Smooth muscle cell (in vitro differentiated cells): ENCODE data around the gene MINDY1. TPM values are rescaled to one million over a fixed set of nuclear protein-coding genes. Genes with fewer than 3 reads are reported as not detected.

Experiments
- DNase-seq: peaks from one replicate; lab custom pipeline; 2025; ENCODE audit not compliant: unreplicated experiment; lab: John Stamatoyannopoulos, UW
- H2AFZ ChIP-seq: fragments of 200-600 bp; sonication (generic); 2 replicates; pipeline ENCODE4 v1.6.0; 2016; ENCODE audit warnings: antibody characterized with exemption, low read depth, mild to moderate bottlenecking
- H3F3A ChIP-seq: fragments of 200-600 bp; sonication (generic); 2 replicates; pipeline ENCODE4 v1.6.0; 2017; ENCODE audit warnings: antibody characterized with exemption, low read depth
- H3K27ac ChIP-seq: fragments of 200-600 bp; sonication (generic); 2 replicates; pipeline ENCODE4 v1.5.1; 2016; ENCODE audit warnings: low read depth, mild to moderate bottlenecking
- H3K27me3 ChIP-seq: fragments of 200-600 bp; sonication (generic); 2 replicates; pipeline ENCODE4 v1.6.1; 2016; ENCODE audit warnings: low read depth, mild to moderate bottlenecking
- H3K36me3 ChIP-seq: fragments of 200-600 bp; sonication (generic); 2 replicates; pipeline ENCODE4 v1.5.1; 2016; ENCODE audit warnings: low read depth
- H3K4me1 ChIP-seq: fragments of 200-600 bp; sonication (generic); 2 replicates; pipeline ENCODE4 v1.5.1; 2016; ENCODE audit warnings: low read depth
- H3K4me2 ChIP-seq: fragments of 200-600 bp; sonication (generic); 2 replicates; pipeline ENCODE4 v1.6.0; 2016; ENCODE audit warnings: mild to moderate bottlenecking
- H3K4me3 ChIP-seq: fragments of 200-600 bp; sonication (generic); 2 replicates; pipeline ENCODE4 v1.5.1; 2016; ENCODE audit warnings: mild to moderate bottlenecking
- H3K79me2 ChIP-seq: fragments of 200-600 bp; sonication (generic); 2 replicates; pipeline ENCODE4 v1.6.0; 2016; ENCODE audit warnings: low read depth, mild to moderate bottlenecking
- H3K9ac ChIP-seq: fragments of 200-600 bp; sonication (generic); 2 replicates; pipeline ENCODE4 v1.6.0; 2016; ENCODE audit warnings: low read depth
- H3K9me3 ChIP-seq: fragments of 200-600 bp; sonication (generic); replicated peaks from 2 replicates; pipeline ENCODE4 v1.5.1; 2016; ENCODE audit warnings: low read depth
- H4K20me1 ChIP-seq: fragments of 200-600 bp; sonication (generic); 2 replicates; pipeline ENCODE4 v1.6.0; 2016; ENCODE audit warnings: low read depth
- WGBS: methylation state at CpG from one replicate; pipeline ENCODE4 v1.1.7; 2016; ENCODE audit warnings: low lambda C conversion rate; 5-methylcytosine and 5-hydroxymethylcytosine counted together
- polyA plus RNA-seq: library from polyadenylated mRNA; unstranded; fragments of >200 nt; fragmentation: Nextera tagmentation; extraction: Ambion mirVana; gene quantifications from 2 replicates; pipeline ENCODE4 v1.2.1, GENCODE V29; 2016
- total RNA-seq: library from RNA; depleted of rRNA; stranded (reverse); fragments of >200 nt; gene quantifications from 2 replicates; pipeline ENCODE4 v1.2.3, GENCODE V29; 2014
- TF ChIP-seq, protein P1 (sequence below): fragments of 200-600 bp; sonication (generic); IDR thresholded peaks from 2 replicates; pipeline ENCODE4 v1.5.1; 2017; ENCODE audit warnings: borderline replicate concordance, mild to moderate bottlenecking, antibody characterized with exemption; ENCODE audit not compliant: insufficient read depth, poor library complexity, severe bottlenecking

Gene MINDY1
- total and polyA plus RNA-seq, 2 experiments from 2014 or later: 2.4 to 3.2 TPM

- Histone ChIP-seq H3K79me2 (no peaks in the 10 kb centered on the region), H3K9me3 (no peaks in the 10 kb centered on the region), H2AFZ (no peak overlapping the region), H3K4me2 (no peak overlapping the region), H3K27ac (no peak overlapping the region), H3K36me3 (peaks cover 5% of the 10 kb centered on the region), H3K4me1 (no peaks in the 10 kb centered on the region), H3K4me3 (no peak overlapping the region), H3K9ac (no peak overlapping the region), H4K20me1 (no peaks in the 10 kb centered on the region), H3K27me3 (no peaks in the 10 kb centered on the region), H3F3A (no peaks in the 10 kb centered on the region)
- TF ChIP-seq, protein P1, sequence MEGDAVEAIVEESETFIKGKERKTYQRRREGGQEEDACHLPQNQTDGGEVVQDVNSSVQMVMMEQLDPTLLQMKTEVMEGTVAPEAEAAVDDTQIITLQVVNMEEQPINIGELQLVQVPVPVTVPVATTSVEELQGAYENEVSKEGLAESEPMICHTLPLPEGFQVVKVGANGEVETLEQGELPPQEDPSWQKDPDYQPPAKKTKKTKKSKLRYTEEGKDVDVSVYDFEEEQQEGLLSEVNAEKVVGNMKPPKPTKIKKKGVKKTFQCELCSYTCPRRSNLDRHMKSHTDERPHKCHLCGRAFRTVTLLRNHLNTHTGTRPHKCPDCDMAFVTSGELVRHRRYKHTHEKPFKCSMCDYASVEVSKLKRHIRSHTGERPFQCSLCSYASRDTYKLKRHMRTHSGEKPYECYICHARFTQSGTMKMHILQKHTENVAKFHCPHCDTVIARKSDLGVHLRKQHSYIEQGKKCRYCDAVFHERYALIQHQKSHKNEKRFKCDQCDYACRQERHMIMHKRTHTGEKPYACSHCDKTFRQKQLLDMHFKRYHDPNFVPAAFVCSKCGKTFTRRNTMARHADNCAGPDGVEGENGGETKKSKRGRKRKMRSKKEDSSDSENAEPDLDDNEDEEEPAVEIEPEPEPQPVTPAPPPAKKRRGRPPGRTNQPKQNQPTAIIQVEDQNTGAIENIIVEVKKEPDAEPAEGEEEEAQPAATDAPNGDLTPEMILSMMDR: no peak
- 89% methylated on average over 3 of the region's 3 CpGs for WGBS
- DNase-seq: no peak
These were observed 28.5 kb upstream of the MINDY1 start for GRCh38 chr1:151035167-151035566.

DNA sequence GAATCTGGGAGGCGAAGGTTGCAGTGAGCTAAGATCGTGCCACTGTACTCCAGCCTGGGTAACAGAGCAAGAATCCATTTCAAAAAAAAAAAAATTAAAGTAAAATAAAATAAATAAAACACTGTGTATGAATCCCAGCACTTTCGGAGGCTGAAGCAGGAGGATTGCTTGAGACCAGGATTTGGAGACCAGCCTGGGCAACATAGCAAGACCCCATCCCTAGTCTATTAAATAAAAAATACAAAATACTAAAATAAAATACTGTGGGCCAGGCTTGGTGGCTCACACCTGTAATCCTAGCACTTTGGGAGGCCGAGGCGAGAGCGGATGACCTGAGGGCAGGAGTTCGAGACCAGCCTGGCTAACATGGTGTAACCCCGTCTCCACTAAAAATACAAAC lies 25.5 kb upstream of the MINDY1 start:
- Histone ChIP-seq H4K20me1 (no peaks in the 10 kb centered on the region), H3K4me1 (no peaks in the 10 kb centered on the region), H3K9me3 (no peaks in the 10 kb centered on the region), H2AFZ (no peak overlapping the region), H3K79me2 (no peaks in the 10 kb centered on the region), H3F3A (no peaks in the 10 kb centered on the region), H3K4me2 (no peak overlapping the region), H3K9ac (no peak overlapping the region), H3K27me3 (no peaks in the 10 kb centered on the region), H3K36me3 (peaks cover 5% of the 10 kb centered on the region), H3K4me3 (no peak overlapping the region), H3K27ac (no peak overlapping the region)
- 99% methylated on average over 8 of the region's 8 CpGs for WGBS
- DNase-seq: no peak
- TF ChIP-seq, protein P1: no peak

DNA sequence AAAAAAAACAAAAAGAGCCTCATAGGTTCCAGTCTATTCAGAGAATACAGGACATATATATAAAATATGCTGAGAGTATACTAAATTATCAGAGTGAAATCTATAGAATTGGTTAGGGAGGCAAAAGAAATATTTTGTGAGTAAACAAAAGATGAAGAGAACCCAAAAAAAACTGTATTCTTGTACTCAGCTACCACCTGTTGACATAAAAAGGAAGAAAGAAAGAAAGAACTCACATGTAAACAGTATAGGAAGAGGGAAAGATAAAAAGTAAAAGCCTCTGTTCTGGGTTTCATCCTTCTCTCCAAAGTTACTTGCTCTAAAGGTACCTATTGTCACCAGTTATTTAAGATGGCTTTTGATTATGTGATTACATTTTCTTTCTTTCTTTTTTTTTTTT lies 19.8 kb upstream of the MINDY1 start:
- Histone ChIP-seq H3K27me3 (no peaks in the 10 kb centered on the region), H3K36me3 (no peaks in the 10 kb centered on the region), H3K79me2 (no peaks in the 10 kb centered on the region), H3K4me2 (no peak overlapping the region), H3K4me1 (no peaks in the 10 kb centered on the region), H3F3A (no peaks in the 10 kb centered on the region), H3K4me3 (no peak overlapping the region), H3K27ac (no peak overlapping the region), H2AFZ (no peak overlapping the region), H3K9me3 (no peaks in the 10 kb centered on the region), H4K20me1 (no peaks in the 10 kb centered on the region), H3K9ac (no peak overlapping the region)
- TF ChIP-seq, protein P1: no peak
- no peak for DNase-seq

DNA sequence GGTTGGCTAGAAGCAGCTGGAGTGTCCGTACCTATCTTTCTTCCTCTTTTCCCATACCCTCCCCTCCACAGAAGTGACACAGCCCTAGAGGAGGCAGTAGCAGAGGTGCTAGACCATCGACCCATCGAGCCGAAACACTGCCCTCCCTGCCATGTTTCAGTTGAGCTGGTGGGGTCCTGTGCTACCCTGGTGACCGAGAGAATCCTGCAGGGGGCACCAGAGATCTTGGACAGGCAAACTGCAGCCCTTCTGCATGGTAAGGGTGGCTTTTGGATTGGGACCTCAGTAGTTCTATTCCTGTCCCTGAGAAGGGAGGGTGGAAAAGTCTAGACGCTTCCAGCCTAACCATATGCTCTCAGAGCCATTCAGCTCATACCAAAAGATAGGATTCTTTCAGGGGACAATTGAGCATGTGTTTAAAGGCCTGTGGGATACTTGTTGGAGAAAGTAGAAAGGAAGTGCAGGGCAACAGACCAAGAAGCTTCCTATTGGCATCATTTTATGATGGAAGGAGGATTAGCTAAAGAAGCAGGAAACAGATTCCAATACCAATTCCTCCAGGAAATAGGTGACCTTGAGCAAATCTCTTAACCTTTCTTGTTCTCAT lies 17.9 kb upstream of the MINDY1 start:
- Histone ChIP-seq H3K4me1 (no peaks in the 10 kb centered on the region), H3F3A (no peaks in the 10 kb centered on the region), H3K4me2 (no peak overlapping the region), H3K9ac (no peak overlapping the region), H3K27ac (no peak overlapping the region), H4K20me1 (no peaks in the 10 kb centered on the region), H3K27me3 (no peaks in the 10 kb centered on the region), H3K79me2 (no peaks in the 10 kb centered on the region), H3K36me3 (no peaks in the 10 kb centered on the region), H2AFZ (no peak overlapping the region), H3K9me3 (no peaks in the 10 kb centered on the region), H3K4me3 (no peak overlapping the region)
- DNase-seq: peak; percentile 2
- TF ChIP-seq, protein P1: peak; percentile 55
- WGBS: 38% methylated on average over 6 of the region's 6 CpGs
